Stimulated activated naive CD4-positive, alpha-beta T cell (primary cell): Measurements from ENCODE around the gene GSTA3.
"Not testable (repeated sequence)": the region's sequence is repeated elsewhere in the genome, so short reads cannot be mapped to it uniquely, and the experiment has no call there.

Experiments used
- DNase-seq, 6 experiments: peaks; one replicate each; lab custom pipeline; 2025; lab: John Stamatoyannopoulos, UW

Gene GSTA3

GRCh38 chr6:52909531-52909930 is at the start of gene GSTA3:
Gene GSTA3 (minus strand): TSS chr6:52909698. CDS start chr6:52905834, 3,864 bp downstream.
- no peak for DNase-seq

- DNase-seq = no peak
Observed at GRCh38 chr6:52958546-52959255, 49.2 kb upstream of the GSTA3 start.

GRCh38 chr6:52955871-52956270 is 46.4 kb upstream of the GSTA3 start:
- no peak for DNase-seq

- no peak for DNase-seq
Observed at GRCh38 chr6:52953911-52954839, 44.7 kb upstream of the GSTA3 start.

GRCh38 chr6:52946306-52946705 is 36.8 kb upstream of the GSTA3 start:
- DNase-seq = no peak

GRCh38 chr6:52942821-52943220 is 33.3 kb upstream of the GSTA3 start:
- not testable (repeated sequence) for DNase-seq

GRCh38 chr6:52942221-52942620 is 32.7 kb upstream of the GSTA3 start:
- DNase-seq = no peak

- no peak for DNase-seq
Observed at GRCh38 chr6:52937908-52938307, 28.4 kb upstream of the GSTA3 start.

GRCh38 chr6:52933778-52934177 is 24.3 kb upstream of the GSTA3 start:
- no peak for DNase-seq

- no peak for DNase-seq
Observed at GRCh38 chr6:52931351-52931750, 21.9 kb upstream of the GSTA3 start.

GRCh38 chr6:52929321-52930164 is 20.0 kb upstream of the GSTA3 start:
- no peak for DNase-seq

GRCh38 chr6:52927451-52927850 is 18.0 kb upstream of the GSTA3 start:
- no peak for DNase-seq

- no peak for DNase-seq
Observed at GRCh38 chr6:52925919-52926792, 16.7 kb upstream of the GSTA3 start.

GRCh38 chr6:52925042-52925441 is 15.5 kb upstream of the GSTA3 start:
- no peak for DNase-seq

GRCh38 chr6:52923689-52924088 is 14.2 kb upstream of the GSTA3 start:
- DNase-seq = not testable (repeated sequence)

GRCh38 chr6:52922161-52922560 is 12.7 kb upstream of the GSTA3 start:
- no peak for DNase-seq

GRCh38 chr6:52921743-52922142 is 12.2 kb upstream of the GSTA3 start:
- DNase-seq = no peak

- DNase-seq = not testable (repeated sequence)
Observed at GRCh38 chr6:52919511-52919910, 10.0 kb upstream of the GSTA3 start.

GRCh38 chr6:52918771-52919170 is 9.3 kb upstream of the GSTA3 start:
- not testable (repeated sequence) for DNase-seq

- not testable (repeated sequence) for DNase-seq
Observed at GRCh38 chr6:52918027-52918686, 8.7 kb upstream of the GSTA3 start.

- DNase-seq = no peak
Observed at GRCh38 chr6:52914516-52914915, 5.0 kb upstream of the GSTA3 start.
